Measurements from ENCODE around the gene PPP2R3B.
"Not testable (repeated sequence)": the region's sequence is repeated elsewhere in the genome, so short reads cannot be mapped to it uniquely, and the experiment has no call there.

Gene PPP2R3B

GRCh38 chrX:352582-353314 is 34.0 kb downstream of the PPP2R3B start:
- no peak for DNase-seq

GRCh38 chrX:352181-352580 is 34.5 kb downstream of the PPP2R3B start:
- no peak for DNase-seq

GRCh38 chrX:351736-352135 is 35.0 kb downstream of the PPP2R3B start:
- no peak for DNase-seq

GRCh38 chrX:351324-351641 is 35.4 kb downstream of the PPP2R3B start:
- DNase-seq: not testable (repeated sequence)

- no peak for DNase-seq
These were observed 36.0 kb downstream of the PPP2R3B start for GRCh38 chrX:350534-351323.

GRCh38 chrX:350148-350533 is 36.6 kb downstream of the PPP2R3B start:
- no peak for DNase-seq

GRCh38 chrX:349702-350101 is 37.0 kb downstream of the PPP2R3B start:
- no peak for DNase-seq

- no peak for DNase-seq
These were observed 37.5 kb downstream of the PPP2R3B start for GRCh38 chrX:349196-349595.

GRCh38 chrX:348461-349117 is 38.1 kb downstream of the PPP2R3B start:
- DNase-seq: no peak

GRCh38 chrX:347351-348117 is 39.2 kb downstream of the PPP2R3B start:
- DNase-seq: no peak

- no peak for DNase-seq
These were observed 40.5 kb downstream of the PPP2R3B start for GRCh38 chrX:346034-346813.

- DNase-seq: no peak
These were observed 41.4 kb downstream of the PPP2R3B start for GRCh38 chrX:345020-345925.

- DNase-seq: no peak
These were observed 42.3 kb downstream of the PPP2R3B start for GRCh38 chrX:344371-344901.

- no peak for DNase-seq
These were observed 45.1 kb downstream of the PPP2R3B start for GRCh38 chrX:341541-342101.

- no peak for DNase-seq
These were observed 45.9 kb downstream of the PPP2R3B start for GRCh38 chrX:340641-341423.

- DNase-seq: no peak
These were observed 46.6 kb downstream of the PPP2R3B start for GRCh38 chrX:340121-340520.

- no peak for DNase-seq
These were observed 47.8 kb downstream of the PPP2R3B start for GRCh38 chrX:338836-339400.

GRCh38 chrX:338281-338835 is 48.3 kb downstream of the PPP2R3B start:
- DNase-seq: no peak

- no peak for DNase-seq
These were observed 49.3 kb downstream of the PPP2R3B start for GRCh38 chrX:337331-337831.
